ENCODE results near the gene IRAK3.

IRAK3 gene

DNA sequence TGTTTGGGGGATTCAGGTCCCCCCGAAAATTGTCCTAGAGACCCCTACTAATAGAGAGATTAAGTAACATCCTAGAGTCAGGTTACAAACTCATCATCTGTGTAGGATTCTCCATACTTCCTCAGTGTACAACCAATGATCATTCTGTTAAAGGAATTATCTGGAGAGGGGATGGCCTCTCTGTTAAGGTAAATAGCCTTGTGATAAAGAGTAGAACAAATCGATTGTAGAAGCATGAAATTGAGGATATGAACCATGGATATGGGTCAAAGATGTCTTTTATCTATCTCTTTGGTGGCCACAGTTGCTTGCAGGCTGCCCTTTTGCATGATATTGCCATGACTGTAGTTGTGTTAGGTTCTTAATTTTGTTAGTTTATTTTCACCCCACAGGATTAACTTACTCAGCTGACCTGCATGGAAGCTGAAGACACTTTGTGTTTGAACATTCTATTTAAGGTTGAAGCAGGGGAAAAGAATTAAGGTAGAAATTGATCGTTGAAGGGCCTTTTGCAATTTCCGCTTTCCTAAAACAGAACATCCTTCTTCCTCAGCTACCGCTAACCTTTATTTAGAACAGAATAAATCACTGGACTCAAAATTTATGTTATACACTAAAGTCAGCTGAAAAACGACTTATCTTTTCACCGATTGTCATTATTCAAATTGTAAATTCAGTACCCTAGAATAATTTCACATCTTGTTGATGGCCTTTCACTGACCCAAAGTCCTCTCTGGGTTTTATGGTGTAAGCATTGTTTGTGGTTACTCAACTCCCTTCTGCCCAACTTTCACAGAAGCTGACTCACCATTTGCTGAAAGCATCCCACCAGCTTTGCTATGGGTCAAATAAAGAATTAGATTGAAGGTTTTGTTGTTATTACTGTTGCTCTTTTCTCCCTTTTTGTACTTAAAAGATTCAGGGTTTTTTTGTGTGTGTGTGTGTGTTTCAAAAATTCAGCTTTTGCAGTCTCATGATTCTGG is 52.3 kb downstream of the IRAK3 start:
- TF ChIP-seq, protein P1, sequence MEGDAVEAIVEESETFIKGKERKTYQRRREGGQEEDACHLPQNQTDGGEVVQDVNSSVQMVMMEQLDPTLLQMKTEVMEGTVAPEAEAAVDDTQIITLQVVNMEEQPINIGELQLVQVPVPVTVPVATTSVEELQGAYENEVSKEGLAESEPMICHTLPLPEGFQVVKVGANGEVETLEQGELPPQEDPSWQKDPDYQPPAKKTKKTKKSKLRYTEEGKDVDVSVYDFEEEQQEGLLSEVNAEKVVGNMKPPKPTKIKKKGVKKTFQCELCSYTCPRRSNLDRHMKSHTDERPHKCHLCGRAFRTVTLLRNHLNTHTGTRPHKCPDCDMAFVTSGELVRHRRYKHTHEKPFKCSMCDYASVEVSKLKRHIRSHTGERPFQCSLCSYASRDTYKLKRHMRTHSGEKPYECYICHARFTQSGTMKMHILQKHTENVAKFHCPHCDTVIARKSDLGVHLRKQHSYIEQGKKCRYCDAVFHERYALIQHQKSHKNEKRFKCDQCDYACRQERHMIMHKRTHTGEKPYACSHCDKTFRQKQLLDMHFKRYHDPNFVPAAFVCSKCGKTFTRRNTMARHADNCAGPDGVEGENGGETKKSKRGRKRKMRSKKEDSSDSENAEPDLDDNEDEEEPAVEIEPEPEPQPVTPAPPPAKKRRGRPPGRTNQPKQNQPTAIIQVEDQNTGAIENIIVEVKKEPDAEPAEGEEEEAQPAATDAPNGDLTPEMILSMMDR (IDR thresholded peaks at IDR 0.05; ENCODE audit: insufficient read depth, low read depth, low read length, missing control alignments): no peak
- DNase-seq (ENCODE audit: low read depth): peak; percentile 60
- no peak overlapping the region for H3K4me3 ChIP-seq (ENCODE audit: low read length)

DNA sequence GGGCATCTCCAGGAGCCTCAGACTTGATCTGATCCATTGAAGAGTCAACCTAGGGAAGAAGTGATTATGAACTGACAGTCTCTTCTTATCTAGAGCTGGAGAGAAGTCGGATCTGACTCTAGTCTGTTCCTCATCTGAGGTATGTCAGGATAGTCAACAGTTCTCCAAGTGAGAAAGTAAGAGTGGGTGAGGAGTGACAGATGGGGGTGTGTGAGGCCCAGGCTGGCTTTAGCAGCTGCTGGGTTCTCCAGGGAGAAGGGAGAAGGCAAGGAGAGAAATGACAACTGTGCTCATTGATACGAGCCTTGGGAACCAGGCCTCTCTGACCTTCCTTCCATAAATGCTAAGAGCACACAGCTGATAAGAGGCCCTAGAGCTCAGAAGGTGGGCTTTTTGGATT is 53.3 kb downstream of the IRAK3 start:
- no peak overlapping the region for H3K4me3 ChIP-seq (ENCODE audit: low read length)
- TF ChIP-seq, protein P1 (IDR thresholded peaks at IDR 0.05; ENCODE audit: insufficient read depth, low read depth, low read length, missing control alignments): no peak
- DNase-seq (ENCODE audit: low read depth): no peak

DNA sequence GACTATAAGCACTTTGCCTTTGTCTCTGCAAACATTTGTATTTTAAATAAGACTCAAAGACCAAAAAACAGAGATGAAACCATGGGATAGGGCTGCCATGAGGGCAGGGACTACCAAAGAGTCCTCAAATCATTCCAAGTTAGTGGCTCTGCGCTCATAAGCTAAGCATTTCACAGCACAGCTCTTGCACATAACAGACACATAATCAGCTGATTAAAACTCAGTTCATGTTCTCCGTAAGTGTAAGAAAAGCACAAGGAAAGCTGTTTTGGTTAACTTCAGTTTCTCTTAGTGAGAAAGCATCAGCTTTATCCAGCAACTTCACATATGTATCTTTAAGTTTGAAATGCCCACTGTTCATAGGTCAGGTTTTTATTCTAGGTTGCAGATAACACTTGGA is 54.9 kb downstream of the IRAK3 start:
- DNase-seq (ENCODE audit: low read depth): no peak
- TF ChIP-seq, protein P1 (IDR thresholded peaks at IDR 0.05; ENCODE audit: insufficient read depth, low read depth, low read length, missing control alignments): no peak
- no peak overlapping the region for H3K4me3 ChIP-seq (ENCODE audit: low read length)

DNA sequence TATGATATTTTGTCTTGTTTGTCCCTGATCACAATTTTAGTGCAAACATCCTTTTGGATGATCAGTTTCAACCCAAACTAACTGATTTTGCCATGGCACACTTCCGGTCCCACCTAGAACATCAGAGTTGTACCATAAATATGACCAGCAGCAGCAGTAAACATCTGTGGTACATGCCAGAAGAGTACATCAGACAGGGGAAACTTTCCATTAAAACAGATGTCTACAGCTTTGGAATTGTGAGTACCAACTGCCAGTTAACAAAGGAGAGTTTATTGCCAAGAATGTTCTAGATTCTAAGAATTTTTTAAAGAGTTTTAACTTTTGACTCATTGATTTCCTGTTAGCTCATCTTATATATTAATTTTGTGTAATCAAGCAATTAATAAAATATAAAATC is 55.4 kb downstream of the IRAK3 start:
- DNase-seq (ENCODE audit: low read depth): no peak
- H3K4me3 ChIP-seq (ENCODE audit: low read length): no peak overlapping the region
- TF ChIP-seq, protein P1 (IDR thresholded peaks at IDR 0.05; ENCODE audit: insufficient read depth, low read depth, low read length, missing control alignments): no peak

DNA sequence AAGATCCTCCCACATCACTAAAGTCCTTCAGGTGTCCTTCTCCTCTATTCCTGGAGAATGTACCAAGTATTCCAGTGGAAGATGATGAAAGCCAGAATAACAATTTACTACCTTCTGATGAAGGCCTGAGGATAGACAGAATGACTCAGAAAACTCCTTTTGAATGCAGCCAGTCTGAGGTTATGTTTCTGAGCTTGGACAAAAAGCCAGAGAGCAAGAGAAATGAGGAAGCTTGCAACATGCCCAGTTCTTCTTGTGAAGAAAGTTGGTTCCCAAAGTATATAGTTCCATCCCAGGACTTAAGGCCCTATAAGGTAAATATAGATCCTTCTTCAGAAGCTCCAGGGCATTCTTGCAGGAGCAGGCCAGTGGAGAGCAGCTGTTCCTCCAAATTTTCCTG is 58.7 kb downstream of the IRAK3 start:
- TF ChIP-seq, protein P1 (IDR thresholded peaks at IDR 0.05; ENCODE audit: insufficient read depth, low read depth, low read length, missing control alignments): no peak
- DNase-seq (ENCODE audit: low read depth): peak; percentile 14
- H3K4me3 ChIP-seq (ENCODE audit: low read length): no peak overlapping the region

DNA sequence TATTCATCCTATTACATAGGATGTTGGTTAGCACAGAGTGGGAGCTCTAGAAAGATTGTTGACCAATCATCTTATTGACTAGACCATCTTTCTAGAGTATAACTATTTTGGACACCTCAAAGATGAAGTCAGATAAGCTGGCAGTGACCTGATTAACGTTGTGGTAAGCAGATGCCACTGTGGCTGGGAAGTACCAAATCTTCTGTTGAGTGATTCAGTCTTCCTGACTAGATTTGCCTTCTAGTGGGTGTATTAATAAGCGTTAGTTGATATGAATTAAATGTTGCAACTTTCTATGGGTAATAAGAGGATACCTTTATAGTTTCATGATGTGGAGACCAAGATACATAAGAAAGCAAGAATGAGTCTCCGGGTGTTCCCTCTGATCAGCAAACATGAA is 62.0 kb downstream of the IRAK3 start:
- DNase-seq (ENCODE audit: low read depth): no peak
- no peak overlapping the region for H3K4me3 ChIP-seq (ENCODE audit: low read length)
- TF ChIP-seq, protein P1 (IDR thresholded peaks at IDR 0.05; ENCODE audit: insufficient read depth, low read depth, low read length, missing control alignments): no peak
